ENCODE measurements around the gene EHMT1. TPM values are rescaled to one million over a fixed set of nuclear protein-coding genes. Genes with fewer than 3 reads are reported as not detected.

EHMT1 gene
- total RNA-seq, 2 donors from 2014 or later, result 24.1 to 34.6 TPM

GRCh38 chr9:137657606-137658005 lies 38.8 kb downstream of the EHMT1 start:
- no peak for TF ChIP-seq CTCF (IDR thresholded peaks at IDR 0.05)
- peaks cover 4% of the 10 kb centered on the region for H3K36me3 ChIP-seq
- H3K27me3 ChIP-seq, result no peaks in the 10 kb centered on the region
- H3K4me3 ChIP-seq, result no peak overlapping the region
- no peak overlapping the region for H3K27ac ChIP-seq
- no peak for DNase-seq (ENCODE audit: low spot score)
- H3K4me1 ChIP-seq, result no peaks in the 10 kb centered on the region
- H3K9me3 ChIP-seq, result no peaks in the 10 kb centered on the region

- Histone ChIP-seq H3K9me3 (no peaks in the 10 kb centered on the region), H3K4me3 (no peak overlapping the region), H3K4me1 (no peaks in the 10 kb centered on the region), H3K27ac (no peak overlapping the region), H3K36me3 (peaks cover 4% of the 10 kb centered on the region), H3K27me3 (no peaks in the 10 kb centered on the region)
- no peak for DNase-seq (ENCODE audit: low spot score)
- no peak for TF ChIP-seq CTCF (IDR thresholded peaks at IDR 0.05)
Observed at GRCh38 chr9:137658781-137659180, 40.0 kb downstream of the EHMT1 start.

GRCh38 chr9:137660144-137660543 lies 41.3 kb downstream of the EHMT1 start:
- H3K9me3 ChIP-seq, result no peaks in the 10 kb centered on the region

GRCh38 chr9:137663584-137663983 lies 44.8 kb downstream of the EHMT1 start:
- Histone ChIP-seq H3K9me3 (no peaks in the 10 kb centered on the region), H3K4me1 (peaks cover 0 to 10% of the 10 kb centered on the region in 2 donors), H3K36me3 (no peaks in the 10 kb centered on the region), H3K4me3 (no peak overlapping the region), H3K27ac (no peak overlapping the region), H3K27me3 (no peaks in the 10 kb centered on the region)
- DNase-seq (ENCODE audit: low spot score), result no peak
- TF ChIP-seq CTCF (IDR thresholded peaks at IDR 0.05), result no peak

More at GRCh38 chr9:137660144-137660543, 41.3 kb downstream of the EHMT1 start:
- Histone ChIP-seq H3K36me3 (peaks cover 3% of the 10 kb centered on the region), H3K4me3 (no peak overlapping the region), H3K27me3 (no peaks in the 10 kb centered on the region), H3K27ac (no peak overlapping the region), H3K4me1 (no peaks in the 10 kb centered on the region)
- no peak for TF ChIP-seq CTCF (IDR thresholded peaks at IDR 0.05)
- no peak for DNase-seq (ENCODE audit: low spot score)

GRCh38 chr9:137664676-137665075 lies 45.9 kb downstream of the EHMT1 start:
- no peaks in the 10 kb centered on the region for H3K27me3 ChIP-seq
- DNase-seq (ENCODE audit: low spot score), result no peak
- H3K4me3 ChIP-seq, result no peak overlapping the region
- no peak for TF ChIP-seq CTCF (IDR thresholded peaks at IDR 0.05)
- H3K36me3 ChIP-seq, result no peaks in the 10 kb centered on the region
- H3K9me3 ChIP-seq, result no peaks in the 10 kb centered on the region
- H3K27ac ChIP-seq, result no peak overlapping the region
- peaks cover 0 to 10% of the 10 kb centered on the region in 2 donors for H3K4me1 ChIP-seq

- Histone ChIP-seq H3K4me3 (no peak overlapping the region), H3K36me3 (no peaks in the 10 kb centered on the region), H3K27me3 (no peaks in the 10 kb centered on the region), H3K4me1 (peaks cover 0 to 12% of the 10 kb centered on the region in 2 donors), H3K27ac (no peak overlapping the region), H3K9me3 (no peaks in the 10 kb centered on the region)
- TF ChIP-seq CTCF (IDR thresholded peaks at IDR 0.05), result no peak
- DNase-seq (ENCODE audit: low spot score), result no peak
Observed at GRCh38 chr9:137665226-137665625, 46.4 kb downstream of the EHMT1 start.

Measured in right atrium auricular region (tissue), 2 donors.